Endothelial cell of umbilical vein (primary cell): ENCODE measurements around the gene SP140.

Source experiments
- EZH2 ChIP-seq: IDR thresholded peaks from 2 replicates; pipeline ENCODE4 v1.6.1; 2012; ENCODE audit warnings: borderline replicate concordance, low read depth, mild to moderate bottlenecking, moderate library complexity, low read length, inconsistent platforms; ENCODE audit not compliant: severe bottlenecking
- FOS ChIP-seq: IDR thresholded peaks from 2 replicates; pipeline ENCODE4 v1.6.1; 2011; ENCODE audit warnings: mild to moderate bottlenecking, low read length, moderate library complexity, borderline replicate concordance; ENCODE audit not compliant: insufficient read depth
- GATA2 ChIP-seq: IDR thresholded peaks from 2 replicates; pipeline ENCODE4 v1.7.0; 2011; ENCODE audit warnings: low read depth, mild to moderate bottlenecking, moderate library complexity, mixed read lengths, low read length; ENCODE audit not compliant: insufficient read length, insufficient read depth
- JUN ChIP-seq: IDR thresholded peaks from 2 replicates; pipeline ENCODE4 v1.6.1; 2011; ENCODE audit warnings: borderline replicate concordance, low read depth; ENCODE audit not compliant: insufficient read length, insufficient read depth
- MAX ChIP-seq: IDR thresholded peaks from 2 replicates; pipeline ENCODE4 v1.6.1; 2011; ENCODE audit not compliant: insufficient read depth, insufficient read length
- MYC ChIP-seq: IDR thresholded peaks from one replicate; pipeline ENCODE4 v1.6.1; 2011; ENCODE audit warnings: mild to moderate bottlenecking, low read depth, low read length
- POLR2A ChIP-seq: IDR thresholded peaks from 2 replicates; pipeline ENCODE4 v1.6.1; 2012; ENCODE audit warnings: low read depth, mild to moderate bottlenecking, control low read depth, low read length
- POLR2AphosphoS5 ChIP-seq: IDR thresholded peaks from 2 replicates; pipeline ENCODE4 v1.6.1; 2012; ENCODE audit warnings: low read depth, mild to moderate bottlenecking, control low read depth, low read length, moderate library complexity; ENCODE audit not compliant: insufficient read depth
- TF ChIP-seq, protein P1 (sequence below), 2 donors: IDR thresholded peaks; 1 replicate in 1 of 2; 2 replicates in 1 of 2; pipeline ENCODE4 v1.5.1; 2011; ENCODE audit warnings: low read length in 2 of 2, mild to moderate bottlenecking in 2 of 2, moderate library complexity in 2 of 2, control low read depth in 1 of 2, inconsistent platforms in 1 of 2, low read depth in 1 of 2; ENCODE audit not compliant: insufficient read depth in 1 of 2; ENCODE audit errors: extremely low read depth in 1 of 2

DNA sequence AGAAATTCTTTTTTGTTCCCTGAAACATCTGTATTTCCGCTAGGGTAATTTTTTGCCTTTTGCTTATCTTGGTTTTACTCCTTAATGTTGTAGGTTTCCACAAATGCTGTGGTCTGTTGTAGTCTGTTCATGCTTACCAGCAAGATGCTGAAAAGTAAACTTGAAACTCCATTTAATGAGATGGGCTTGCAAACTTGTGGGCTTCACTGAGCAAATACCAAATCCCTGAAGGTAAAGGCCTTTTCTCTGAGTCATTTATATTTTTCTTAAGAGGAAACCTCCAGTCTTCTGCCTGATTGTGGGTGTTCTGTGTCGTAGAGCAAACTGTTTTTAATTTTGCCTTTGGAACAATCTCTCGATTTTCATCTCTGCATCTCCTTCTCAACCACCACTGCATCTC, 9.3 kb downstream of the SP140 start:
- TF ChIP-seq EZH2 (no peak), MAX (no peak), POLR2AphosphoS5 (no peak), POLR2A (no peak), JUN (no peak), MYC (no peak), FOS (no peak), GATA2 (no peak)
- TF ChIP-seq, protein P1, sequence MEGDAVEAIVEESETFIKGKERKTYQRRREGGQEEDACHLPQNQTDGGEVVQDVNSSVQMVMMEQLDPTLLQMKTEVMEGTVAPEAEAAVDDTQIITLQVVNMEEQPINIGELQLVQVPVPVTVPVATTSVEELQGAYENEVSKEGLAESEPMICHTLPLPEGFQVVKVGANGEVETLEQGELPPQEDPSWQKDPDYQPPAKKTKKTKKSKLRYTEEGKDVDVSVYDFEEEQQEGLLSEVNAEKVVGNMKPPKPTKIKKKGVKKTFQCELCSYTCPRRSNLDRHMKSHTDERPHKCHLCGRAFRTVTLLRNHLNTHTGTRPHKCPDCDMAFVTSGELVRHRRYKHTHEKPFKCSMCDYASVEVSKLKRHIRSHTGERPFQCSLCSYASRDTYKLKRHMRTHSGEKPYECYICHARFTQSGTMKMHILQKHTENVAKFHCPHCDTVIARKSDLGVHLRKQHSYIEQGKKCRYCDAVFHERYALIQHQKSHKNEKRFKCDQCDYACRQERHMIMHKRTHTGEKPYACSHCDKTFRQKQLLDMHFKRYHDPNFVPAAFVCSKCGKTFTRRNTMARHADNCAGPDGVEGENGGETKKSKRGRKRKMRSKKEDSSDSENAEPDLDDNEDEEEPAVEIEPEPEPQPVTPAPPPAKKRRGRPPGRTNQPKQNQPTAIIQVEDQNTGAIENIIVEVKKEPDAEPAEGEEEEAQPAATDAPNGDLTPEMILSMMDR (IDR thresholded peaks at IDR 0.05; ENCODE audit: extremely low read depth in 1 of 2, insufficient read depth in 1 of 2, low read depth in 1 of 2, low read length in 2 of 2) = no peak
